Upper lobe of right lung (tissue), 1 donor: Measurements from ENCODE around the gene CCR5AS.

ENCODE experiments used
- ATAC-seq: fragments of 200-7000 bp; cut with Tn5 transposase; one replicate; pipeline ENCODE4 v1.9.1; 2020; ENCODE audit warnings: mild to moderate bottlenecking, moderate library complexity
- DNase-seq: peaks from one replicate; pipeline ENCODE4 v3.0.0-alpha.2; 2020
- H3K27ac ChIP-seq: fragments of 200-600 bp; one replicate; pipeline ENCODE4 v1.8.0; 2022
- H3K27me3 ChIP-seq: fragments of 200-600 bp; one replicate; pipeline ENCODE4 v1.8.0; 2022; ENCODE audit warnings: mild to moderate bottlenecking
- H3K36me3 ChIP-seq: fragments of 200-600 bp; one replicate; pipeline ENCODE4 v1.8.0; 2022
- H3K4me1 ChIP-seq: fragments of 200-600 bp; one replicate; pipeline ENCODE4 v1.8.0; 2022
- H3K4me3 ChIP-seq: fragments of 200-600 bp; one replicate; pipeline ENCODE4 v1.8.0; 2022; ENCODE audit warnings: mild to moderate bottlenecking
- H3K9me3 ChIP-seq: fragments of 200-600 bp; one replicate; pipeline ENCODE4 v1.8.0; 2022
- CTCF ChIP-seq: fragments of 200-600 bp; IDR thresholded peaks from one replicate; pipeline ENCODE4 v1.8.0; 2022; ENCODE audit warnings: antibody characterized with exemption
- intact Hi-C: fragments of 100-400 bp; cut with DNase I; formaldehyde crosslinking; loops from one replicate; pipeline ENCODE4 v1.11.0; 2022
- donor health status: DM: no; HTN: yes; CAD: no; lungs with severe emphysema.

CCR5AS gene

GRCh38 chr3:46422617-46423016 lies 15.8 kb upstream of the CCR5AS start:
- DNase-seq: no peak

GRCh38 chr3:46420931-46421330 lies 14.1 kb upstream of the CCR5AS start:
- H3K27me3 ChIP-seq: no peaks in the 10 kb centered on the region
- H3K36me3 ChIP-seq: no peaks in the 10 kb centered on the region
- H3K9me3 ChIP-seq: no peaks in the 10 kb centered on the region
- TF ChIP-seq CTCF: no peak
- no peak for DNase-seq
- intact Hi-C loops: no loop called here
- no peak overlapping the region for H3K27ac ChIP-seq
- peaks cover 9% of the 10 kb centered on the region for H3K4me1 ChIP-seq
- no peak overlapping the region for H3K4me3 ChIP-seq
- ATAC-seq: no peak

More at GRCh38 chr3:46422617-46423016, 15.8 kb upstream of the CCR5AS start:
- peaks cover 8% of the 10 kb centered on the region for H3K4me1 ChIP-seq
- peak; percentile 38 for ATAC-seq
- intact Hi-C loops: no loop called here
- no peak overlapping the region for H3K4me3 ChIP-seq
- no peaks in the 10 kb centered on the region for H3K36me3 ChIP-seq
- TF ChIP-seq CTCF: no peak
- H3K27ac ChIP-seq: no peak overlapping the region
- no peaks in the 10 kb centered on the region for H3K27me3 ChIP-seq
- no peaks in the 10 kb centered on the region for H3K9me3 ChIP-seq

- DNase-seq (no peak), ATAC-seq (no peak)
- Histone ChIP-seq H3K27ac (no peak overlapping the region), H3K27me3 (no peaks in the 10 kb centered on the region), H3K4me3 (no peak overlapping the region), H3K4me1 (peaks cover 9% of the 10 kb centered on the region), H3K9me3 (no peaks in the 10 kb centered on the region), H3K36me3 (no peaks in the 10 kb centered on the region)
- TF ChIP-seq CTCF: no peak
- intact Hi-C loops: no loop called here
Observed at GRCh38 chr3:46419816-46420215, 12.9 kb upstream of the CCR5AS start.

GRCh38 chr3:46417841-46418611 lies 11.2 kb upstream of the CCR5AS start:
- Histone ChIP-seq H3K27ac (no peak overlapping the region), H3K9me3 (no peaks in the 10 kb centered on the region), H3K4me3 (no peak overlapping the region), H3K4me1 (peaks cover 13% of the 10 kb centered on the region), H3K36me3 (no peaks in the 10 kb centered on the region), H3K27me3 (no peaks in the 10 kb centered on the region)
- peak; percentile 45 for ATAC-seq
- DNase-seq: no peak
- no peak for TF ChIP-seq CTCF
- intact Hi-C loops: no loop called here

GRCh38 chr3:46416811-46417510 lies 10.1 kb upstream of the CCR5AS start:
- H3K36me3 ChIP-seq: no peaks in the 10 kb centered on the region
- H3K27ac ChIP-seq: no peak overlapping the region
- H3K4me1 ChIP-seq: peaks cover 16% of the 10 kb centered on the region

More at GRCh38 chr3:46416811-46417510, 10.1 kb upstream of the CCR5AS start:
- intact Hi-C loops: no loop called here
- H3K4me3 ChIP-seq: no peak overlapping the region
- TF ChIP-seq CTCF: no peak
- H3K27me3 ChIP-seq: no peaks in the 10 kb centered on the region
- no peak for DNase-seq
- H3K9me3 ChIP-seq: no peaks in the 10 kb centered on the region
- ATAC-seq: no peak
